Activated T-helper 17 cell treated with anti-CD3 and anti-CD28 coated beads, Interleukin-2, amount 50 U/mL, for 72 hours (primary cell): ENCODE measurements around the gene EIF1AX. TPM values are rescaled to one million over a fixed set of nuclear protein-coding genes. Genes with fewer than 3 reads are reported as not detected.
"Not testable (repeated sequence)": the region's sequence is repeated elsewhere in the genome, so short reads cannot be mapped to it uniquely, and the experiment has no call there.

Experiments used
- ATAC-seq: fragments of 150-1000 bp; cut with Tn5 transposase; replicated peaks from 2 replicates; pipeline ENCODE4 v1.10.0; 2021; ENCODE audit warnings: mild to moderate bottlenecking, moderate library complexity
- H3K27ac Mint-ChIP-seq: one replicate; pipeline ENCODE4 v1.8.0; 2022; ENCODE audit warnings: mixed read lengths
- H3K27me3 Mint-ChIP-seq: one replicate; pipeline ENCODE4 v1.8.0; 2022; ENCODE audit warnings: mixed read lengths
- H3K36me3 Mint-ChIP-seq: one replicate; pipeline ENCODE4 v1.8.0; 2022; ENCODE audit warnings: low read depth, mild to moderate bottlenecking, mixed read lengths
- H3K4me1 Mint-ChIP-seq: one replicate; pipeline ENCODE4 v1.8.0; 2022; ENCODE audit warnings: mixed read lengths
- H3K4me3 Mint-ChIP-seq: one replicate; pipeline ENCODE4 v1.8.0; 2022; ENCODE audit warnings: mild to moderate bottlenecking, mixed read lengths
- H3K9me3 Mint-ChIP-seq: one replicate; pipeline ENCODE4 v1.8.0; 2022; ENCODE audit warnings: mixed read lengths
- total RNA-seq, 2 donors: library from RNA; stranded (reverse); gene quantifications; one replicate each; pipeline ENCODE4 v1.2.3, GENCODE V29; 2022

Gene EIF1AX, protein sequence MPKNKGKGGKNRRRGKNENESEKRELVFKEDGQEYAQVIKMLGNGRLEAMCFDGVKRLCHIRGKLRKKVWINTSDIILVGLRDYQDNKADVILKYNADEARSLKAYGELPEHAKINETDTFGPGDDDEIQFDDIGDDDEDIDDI
- total RNA-seq = 100 to 1,000 TPM in 1 of 2 donors, 10 to 100 TPM in 1; 49.7 to 106 TPM

DNA sequence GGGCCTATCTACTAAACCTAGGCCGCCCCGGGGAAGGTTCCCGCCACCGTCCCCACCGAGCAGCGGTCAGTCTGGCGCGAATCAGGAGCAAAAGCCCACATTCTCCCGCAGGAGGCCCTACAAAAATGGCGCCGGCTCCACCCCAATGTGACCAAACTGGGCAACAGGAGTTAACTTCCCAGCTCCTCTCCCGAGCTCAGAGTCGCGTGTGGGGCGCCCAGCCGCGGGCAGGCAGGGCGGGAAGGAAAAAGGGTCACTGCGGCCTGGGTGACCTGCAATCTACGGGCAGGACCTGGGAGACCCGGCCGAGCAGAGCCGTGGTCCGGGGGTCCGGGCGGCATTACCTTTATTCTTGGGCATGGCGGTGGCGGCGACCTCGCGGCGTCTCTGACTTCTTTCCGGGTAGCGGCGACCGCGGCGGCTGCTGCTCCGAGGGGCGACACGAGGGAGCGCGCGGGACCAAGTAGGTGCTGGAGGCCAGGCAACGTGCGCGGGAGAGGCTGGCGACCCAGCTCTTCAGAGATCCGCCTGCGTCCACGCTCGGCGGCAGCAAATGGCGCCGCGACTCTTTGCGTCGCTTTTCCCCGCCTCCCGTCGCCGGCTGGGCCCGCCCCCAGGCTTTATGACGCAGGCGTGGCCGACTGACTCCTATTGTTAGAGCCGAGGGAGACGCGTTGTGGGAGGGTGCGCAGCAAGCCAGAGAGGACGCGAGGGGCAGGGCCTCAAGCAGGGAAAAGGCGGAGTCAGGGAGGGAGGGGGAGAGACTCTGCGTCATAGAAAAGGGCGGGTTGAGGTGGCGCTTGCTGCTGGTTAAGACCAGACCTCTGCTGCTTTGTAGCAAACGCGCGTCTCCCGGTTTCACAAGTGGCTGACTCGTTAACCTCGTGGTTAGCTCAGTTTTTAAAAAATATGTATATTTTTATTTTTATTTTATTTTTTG is at the start of gene EIF1AX:
Gene EIF1AX, minus strand, starts transcription at position 558 of the 940 bp plus-strand sequence. Its CDS starts 198 bp downstream, at position 360.
- Mint-ChIP-seq H3K4me3 (peak within 1 kb of the TSS; percentile 81), H3K27ac (peak within 1 kb of the TSS; percentile 75), H3K27me3 (no peaks in the 10 kb centered on the region), H3K9me3 (no peaks in the 10 kb centered on the region), H3K4me1 (peaks cover 13% of the 10 kb centered on the region), H3K36me3 (peaks cover 46% of the 10 kb centered on the region)
- peak; percentile 99 for ATAC-seq

DNA sequence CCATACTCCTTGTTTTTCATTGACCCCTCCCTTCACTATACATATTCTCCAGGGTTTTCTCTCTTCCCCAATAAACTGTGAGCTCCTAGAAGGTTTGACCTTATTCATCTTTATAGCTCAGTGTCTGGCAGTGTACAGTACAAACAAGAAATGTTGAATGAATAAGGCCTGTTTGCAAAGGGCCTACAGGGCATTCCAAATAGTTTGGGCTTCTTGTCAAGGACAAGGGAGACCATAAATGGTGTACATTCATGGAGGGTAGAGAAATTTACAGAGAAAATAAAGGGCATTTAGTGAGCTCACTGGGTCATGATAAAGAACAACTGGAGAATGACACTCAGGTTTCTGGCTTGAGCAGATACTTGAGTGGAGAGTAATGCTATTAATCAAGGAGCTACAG is 47.5 kb upstream of the EIF1AX start:
- no peak overlapping the region for H3K27ac Mint-ChIP-seq
- peaks cover 5% of the 10 kb centered on the region for H3K4me1 Mint-ChIP-seq
- H3K9me3 Mint-ChIP-seq = no peaks in the 10 kb centered on the region
- no peaks in the 10 kb centered on the region for H3K27me3 Mint-ChIP-seq
- no peak for ATAC-seq
- H3K36me3 Mint-ChIP-seq = peaks cover 86% of the 10 kb centered on the region
- H3K4me3 Mint-ChIP-seq = no peak overlapping the region

DNA sequence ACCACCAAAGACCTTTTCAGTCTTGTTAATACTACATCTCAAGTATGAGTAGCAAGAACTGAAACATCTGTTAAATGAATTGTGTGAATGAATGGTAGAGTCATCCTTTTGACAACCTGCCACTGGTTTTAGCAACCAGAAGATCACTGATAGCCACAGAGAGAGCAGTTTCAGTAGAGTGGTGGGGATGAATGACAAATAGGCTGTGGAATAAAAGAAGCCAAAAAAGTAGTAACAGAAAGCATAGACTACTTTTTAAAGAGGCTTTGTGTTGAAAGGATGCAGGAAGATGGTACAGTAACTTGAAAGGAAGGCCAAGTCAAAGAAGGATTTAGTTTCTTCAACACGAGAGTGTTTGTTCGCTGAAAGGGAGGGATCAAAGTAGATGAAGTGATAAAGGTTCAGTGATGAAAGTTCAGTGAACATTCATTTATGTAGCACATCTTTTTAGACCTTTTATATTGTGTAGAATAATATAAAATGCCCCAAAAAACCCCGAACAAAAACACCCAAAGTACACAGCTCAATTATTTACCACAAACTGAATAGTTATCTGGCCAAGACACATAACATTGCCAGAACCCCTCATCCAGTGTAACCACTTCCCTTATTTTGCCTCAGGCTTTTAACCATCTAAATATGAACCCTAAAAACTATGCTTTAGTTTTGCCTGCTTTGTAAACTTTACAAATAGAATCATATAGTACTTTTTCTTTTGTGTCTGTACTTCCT is 40.1 kb upstream of the EIF1AX start:
- H3K27ac Mint-ChIP-seq = peak overlapping the region; percentile 67
- H3K36me3 Mint-ChIP-seq = peaks cover 91% of the 10 kb centered on the region
- no peaks in the 10 kb centered on the region for H3K9me3 Mint-ChIP-seq
- no peaks in the 10 kb centered on the region for H3K27me3 Mint-ChIP-seq
- H3K4me3 Mint-ChIP-seq = peak overlapping the region; percentile 19
- peak; percentile 92 for ATAC-seq
- peaks cover 4% of the 10 kb centered on the region for H3K4me1 Mint-ChIP-seq

DNA sequence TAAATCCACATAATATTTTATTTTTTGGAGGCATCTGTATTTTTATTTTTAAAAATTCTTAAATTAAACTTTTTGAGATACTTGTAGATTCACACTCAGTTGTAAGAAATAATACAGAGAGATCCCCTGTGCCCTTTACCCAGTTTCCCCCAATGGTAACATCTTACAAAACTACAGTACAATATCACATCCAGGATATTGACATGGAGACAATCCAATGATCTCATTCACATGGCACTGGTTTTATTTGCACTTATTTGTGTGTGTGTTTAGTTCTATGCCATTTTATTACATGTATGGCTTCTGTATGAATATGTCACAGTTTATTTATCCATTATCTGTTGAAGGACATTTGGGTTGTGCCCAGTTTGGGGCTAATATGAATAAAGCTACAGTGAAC is 35.5 kb upstream of the EIF1AX start:
- H3K27ac Mint-ChIP-seq = no peak overlapping the region
- ATAC-seq = no peak
- H3K4me3 Mint-ChIP-seq = no peak overlapping the region
- peaks cover 4% of the 10 kb centered on the region for H3K4me1 Mint-ChIP-seq
- H3K9me3 Mint-ChIP-seq = no peaks in the 10 kb centered on the region
- peaks cover 94% of the 10 kb centered on the region for H3K36me3 Mint-ChIP-seq
- no peaks in the 10 kb centered on the region for H3K27me3 Mint-ChIP-seq

DNA sequence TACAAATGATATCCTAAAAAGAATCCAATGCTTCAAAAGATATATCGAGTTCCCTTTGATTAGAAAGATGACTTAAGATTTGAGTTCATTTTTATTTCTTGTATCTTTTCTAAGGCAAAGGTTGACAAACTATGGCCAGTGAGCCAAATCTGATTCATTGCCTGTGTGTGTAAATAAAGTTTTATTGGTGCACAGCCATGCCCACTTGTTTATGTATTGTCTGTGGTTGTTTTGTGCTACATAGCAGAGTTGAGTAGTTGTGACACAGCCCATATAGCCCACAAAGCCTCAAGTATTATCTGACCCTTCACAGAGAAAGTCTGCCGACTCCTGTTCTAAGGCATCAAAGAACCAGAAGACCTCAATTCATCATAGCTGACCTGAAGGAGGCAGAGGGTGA is 32.2 kb upstream of the EIF1AX start:
- no peak for ATAC-seq
- H3K27me3 Mint-ChIP-seq = no peaks in the 10 kb centered on the region
- peaks cover 98% of the 10 kb centered on the region for H3K36me3 Mint-ChIP-seq
- no peak overlapping the region for H3K4me3 Mint-ChIP-seq
- H3K9me3 Mint-ChIP-seq = no peaks in the 10 kb centered on the region
- peaks cover 1% of the 10 kb centered on the region for H3K4me1 Mint-ChIP-seq
- H3K27ac Mint-ChIP-seq = no peak overlapping the region

DNA sequence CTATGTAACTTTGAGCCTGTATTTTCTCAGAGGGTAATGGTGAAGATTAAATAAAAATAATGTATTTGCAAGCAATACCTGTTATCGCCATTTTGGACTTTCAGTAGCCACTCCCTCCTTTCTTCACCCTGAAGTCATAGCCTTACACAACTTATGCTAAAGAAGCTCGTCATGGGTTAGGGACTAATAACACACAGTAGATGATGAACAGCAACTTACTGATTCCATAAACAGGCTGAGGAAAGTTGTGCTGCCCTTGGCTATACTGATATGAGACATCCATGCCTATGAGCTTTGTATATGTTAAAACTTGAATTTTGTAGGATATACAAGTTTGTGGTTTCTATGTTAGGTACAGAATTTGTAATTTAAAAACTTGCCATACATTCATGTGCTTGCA is 31.7 kb upstream of the EIF1AX start:
- Mint-ChIP-seq H3K27me3 (no peaks in the 10 kb centered on the region), H3K9me3 (no peaks in the 10 kb centered on the region), H3K4me1 (no peaks in the 10 kb centered on the region), H3K36me3 (peaks cover 98% of the 10 kb centered on the region), H3K27ac (no peak overlapping the region), H3K4me3 (no peak overlapping the region)
- ATAC-seq = no peak

DNA sequence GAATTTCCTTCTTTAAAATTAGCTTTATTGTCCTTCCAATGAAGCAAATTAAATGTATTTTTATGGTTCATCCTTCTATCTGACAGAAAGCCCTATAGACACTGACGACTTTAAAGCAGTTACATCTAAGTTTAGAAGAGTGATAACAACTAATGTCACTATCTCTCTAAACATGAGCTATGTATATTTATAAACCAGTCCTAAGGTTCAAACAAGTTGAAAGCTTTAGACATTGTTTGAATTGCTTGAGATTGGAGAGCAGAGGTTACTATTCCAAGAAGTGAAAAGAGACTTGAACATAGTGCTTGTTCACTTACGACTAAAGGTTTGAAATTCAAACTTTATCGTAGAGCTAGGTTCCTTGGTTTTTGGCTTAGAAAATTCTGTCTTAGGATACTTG is 30.2 kb upstream of the EIF1AX start:
- no peaks in the 10 kb centered on the region for H3K4me1 Mint-ChIP-seq
- H3K4me3 Mint-ChIP-seq = no peak overlapping the region
- peaks cover 98% of the 10 kb centered on the region for H3K36me3 Mint-ChIP-seq
- no peaks in the 10 kb centered on the region for H3K27me3 Mint-ChIP-seq
- H3K27ac Mint-ChIP-seq = no peak overlapping the region
- H3K9me3 Mint-ChIP-seq = no peaks in the 10 kb centered on the region
- no peak for ATAC-seq

DNA sequence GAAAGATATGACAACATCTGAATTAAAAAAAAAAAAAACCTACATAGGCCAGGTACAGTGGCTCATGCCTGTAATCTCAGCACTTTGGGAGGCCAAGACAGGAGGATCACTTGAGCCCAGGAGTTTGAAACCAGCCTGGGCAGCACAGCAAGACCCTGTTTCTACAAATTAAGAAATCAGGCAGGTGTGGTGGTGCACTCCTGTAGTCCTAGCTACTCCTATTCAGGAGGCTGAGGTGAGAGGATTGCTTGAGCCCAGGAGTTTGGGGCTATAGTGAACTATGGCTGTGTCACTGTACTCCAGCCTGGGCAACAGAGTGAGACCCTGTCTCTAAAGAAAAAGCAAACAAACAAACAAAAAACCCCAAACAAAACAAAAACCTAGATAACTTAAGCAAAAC is 20.9 kb upstream of the EIF1AX start:
- H3K9me3 Mint-ChIP-seq, H3K4me3 Mint-ChIP-seq, H3K27ac Mint-ChIP-seq, H3K4me1 Mint-ChIP-seq, H3K27me3 Mint-ChIP-seq, ATAC-seq: not testable (repeated sequence)
- H3K36me3 Mint-ChIP-seq = peaks cover 84% of the 10 kb centered on the region

DNA sequence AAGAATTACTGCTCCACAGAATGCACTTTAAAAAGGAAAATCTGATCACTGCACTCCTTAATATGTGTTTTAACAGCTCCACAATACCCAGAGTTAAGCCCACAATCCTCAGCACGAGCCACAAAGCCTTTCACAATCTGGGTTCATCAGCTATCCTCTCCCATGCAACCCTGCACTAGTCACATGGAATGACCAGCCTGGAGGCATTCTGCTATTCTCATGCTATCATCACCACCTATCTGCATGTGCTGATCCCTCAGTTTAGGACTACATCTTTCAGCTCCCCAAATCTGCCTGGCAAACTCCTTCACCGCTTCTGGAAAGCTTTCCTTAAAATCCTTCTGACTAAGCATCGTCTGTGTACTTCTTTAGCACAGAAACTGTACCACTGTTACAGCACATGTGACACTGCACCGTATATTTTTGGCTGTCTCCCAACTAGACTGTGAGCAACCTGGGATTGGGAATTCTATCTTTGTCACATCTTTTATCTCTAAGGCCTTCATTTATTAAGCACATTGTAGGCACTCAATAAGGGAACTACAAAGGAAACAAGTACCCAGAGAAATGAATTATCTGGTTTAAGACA is 18.3 kb upstream of the EIF1AX start:
- H3K9me3 Mint-ChIP-seq = no peaks in the 10 kb centered on the region
- peaks cover 86% of the 10 kb centered on the region for H3K36me3 Mint-ChIP-seq
- no peak overlapping the region for H3K27ac Mint-ChIP-seq
- no peaks in the 10 kb centered on the region for H3K27me3 Mint-ChIP-seq
- H3K4me1 Mint-ChIP-seq = no peaks in the 10 kb centered on the region
- H3K4me3 Mint-ChIP-seq = no peak overlapping the region
- ATAC-seq = no peak

DNA sequence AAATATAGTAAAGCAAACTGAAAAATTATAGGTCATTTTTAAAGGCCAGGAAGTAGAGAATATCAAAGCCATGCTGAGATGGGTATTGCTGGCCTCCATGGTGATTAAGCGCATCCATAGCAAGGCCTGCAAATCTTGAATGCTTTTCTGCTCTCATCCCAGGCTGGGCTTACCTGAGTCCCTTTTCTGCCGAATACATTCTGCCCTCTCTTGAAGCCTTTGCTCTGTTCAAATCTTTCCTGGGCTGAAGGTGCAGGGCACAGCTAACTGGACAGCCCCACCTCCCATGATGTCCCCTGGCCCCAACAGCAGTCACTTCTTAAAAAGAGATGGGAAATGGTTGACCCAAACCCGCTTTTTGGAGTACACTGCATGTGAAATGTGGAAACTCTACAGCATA is 10.1 kb upstream of the EIF1AX start:
- H3K27ac Mint-ChIP-seq = no peak overlapping the region
- no peaks in the 10 kb centered on the region for H3K9me3 Mint-ChIP-seq
- no peak for ATAC-seq
- H3K4me3 Mint-ChIP-seq = no peak overlapping the region
- no peaks in the 10 kb centered on the region for H3K4me1 Mint-ChIP-seq
- H3K27me3 Mint-ChIP-seq = no peaks in the 10 kb centered on the region
- H3K36me3 Mint-ChIP-seq = peaks cover 56% of the 10 kb centered on the region

DNA sequence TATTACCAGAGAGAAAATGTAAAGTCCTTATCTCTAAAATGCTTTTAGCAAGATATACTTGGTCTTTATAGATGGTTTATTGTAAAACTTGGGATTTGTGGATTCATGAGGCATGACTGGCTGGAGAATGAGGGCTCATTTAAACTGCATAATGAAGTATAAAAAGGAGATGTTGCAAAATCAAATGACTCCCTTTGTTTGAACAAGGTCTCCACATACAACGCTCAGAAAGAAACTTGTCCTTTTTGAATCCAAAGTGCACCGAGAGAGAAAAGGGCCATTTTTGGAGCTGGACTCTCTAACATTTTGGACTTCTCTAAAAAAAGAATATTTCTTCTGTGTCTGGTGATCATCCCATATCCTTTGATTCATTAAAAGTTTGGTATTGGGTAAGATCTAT is 7.7 kb upstream of the EIF1AX start:
- H3K4me1 Mint-ChIP-seq = peaks cover 4% of the 10 kb centered on the region
- no peak for ATAC-seq
- no peak overlapping the region for H3K27ac Mint-ChIP-seq
- H3K36me3 Mint-ChIP-seq = peaks cover 32% of the 10 kb centered on the region
- no peak overlapping the region for H3K4me3 Mint-ChIP-seq
- H3K27me3 Mint-ChIP-seq = no peaks in the 10 kb centered on the region
- H3K9me3 Mint-ChIP-seq = no peaks in the 10 kb centered on the region

DNA sequence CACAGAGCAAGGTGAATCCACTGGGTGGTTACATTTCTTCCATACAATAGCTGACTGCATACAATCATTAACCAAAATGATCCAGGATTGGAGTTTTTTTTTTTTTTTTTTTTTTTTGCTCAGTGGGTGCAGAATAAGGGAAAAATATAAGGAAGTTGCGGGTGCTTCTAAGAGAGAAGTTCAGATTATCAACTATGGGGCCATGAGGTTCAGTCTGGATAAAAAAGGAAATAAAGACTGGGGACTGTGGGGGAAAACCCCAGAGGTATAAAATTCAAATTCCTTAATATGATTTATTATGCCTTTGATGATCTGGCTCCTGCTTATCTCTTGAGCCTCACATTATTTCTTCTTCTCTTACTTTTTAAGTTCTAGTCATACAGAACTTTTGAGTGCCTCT is 5.9 kb upstream of the EIF1AX start:
- Mint-ChIP-seq H3K9me3 (no peaks in the 10 kb centered on the region), H3K27me3 (no peaks in the 10 kb centered on the region), H3K27ac (no peak overlapping the region), H3K36me3 (peaks cover 17% of the 10 kb centered on the region), H3K4me1 (peaks cover 4% of the 10 kb centered on the region), H3K4me3 (no peak overlapping the region)
- no peak for ATAC-seq

DNA sequence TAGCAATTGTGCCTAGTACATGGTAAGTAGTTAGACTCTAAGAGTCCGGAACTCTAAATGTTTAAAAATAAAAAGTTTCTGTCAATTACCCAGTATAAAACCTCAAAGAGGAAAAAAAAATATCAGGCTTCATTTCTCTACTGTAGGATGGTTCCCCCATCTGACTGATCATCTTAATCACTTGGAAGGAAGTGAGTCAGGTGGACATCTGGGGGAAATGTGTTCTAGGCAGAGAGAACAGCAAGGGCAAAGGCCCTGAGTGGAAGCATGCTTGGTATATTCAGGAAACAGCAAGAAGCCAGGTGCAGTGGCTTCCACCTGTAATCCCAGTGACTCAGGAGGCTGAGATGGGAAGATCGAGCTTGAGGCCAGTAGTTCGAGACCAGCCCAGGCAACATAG is 2.9 kb upstream of the EIF1AX start:
- ATAC-seq = no peak
- Mint-ChIP-seq H3K9me3 (no peaks in the 10 kb centered on the region), H3K36me3 (peaks cover 16% of the 10 kb centered on the region), H3K4me3 (no peak overlapping the region), H3K27ac (no peak overlapping the region), H3K27me3 (no peaks in the 10 kb centered on the region), H3K4me1 (peaks cover 9% of the 10 kb centered on the region)

DNA sequence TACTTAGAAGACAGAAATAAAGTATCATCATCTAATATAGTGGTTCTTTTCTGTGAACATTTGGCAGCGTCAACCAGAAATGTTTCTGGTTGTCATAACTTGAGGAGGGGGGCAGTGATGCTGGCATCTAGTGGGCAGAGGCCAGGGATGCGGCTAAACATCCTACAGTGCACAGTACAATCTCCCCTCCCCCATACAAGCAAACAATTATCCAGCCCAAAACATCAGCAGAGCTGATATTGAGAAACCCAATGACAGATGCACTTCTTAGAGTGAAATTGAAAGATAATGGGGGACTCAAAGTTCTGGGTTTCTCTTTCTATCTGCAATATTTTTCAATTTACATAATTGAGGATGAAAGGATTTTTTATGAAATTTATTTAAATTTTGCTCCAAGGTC is 1.9 kb upstream of the EIF1AX start:
- ATAC-seq = no peak
- H3K9me3 Mint-ChIP-seq = no peaks in the 10 kb centered on the region
- H3K4me3 Mint-ChIP-seq = peak overlapping the region; percentile 58
- H3K36me3 Mint-ChIP-seq = peaks cover 26% of the 10 kb centered on the region
- H3K27me3 Mint-ChIP-seq = no peaks in the 10 kb centered on the region
- H3K4me1 Mint-ChIP-seq = peaks cover 13% of the 10 kb centered on the region
- no peak overlapping the region for H3K27ac Mint-ChIP-seq
